Measurements from ENCODE around the gene CHTOP.
A peak's percentile ranks its signal among the peaks of the same experiment; 100 is the strongest.

CHTOP gene

DNA sequence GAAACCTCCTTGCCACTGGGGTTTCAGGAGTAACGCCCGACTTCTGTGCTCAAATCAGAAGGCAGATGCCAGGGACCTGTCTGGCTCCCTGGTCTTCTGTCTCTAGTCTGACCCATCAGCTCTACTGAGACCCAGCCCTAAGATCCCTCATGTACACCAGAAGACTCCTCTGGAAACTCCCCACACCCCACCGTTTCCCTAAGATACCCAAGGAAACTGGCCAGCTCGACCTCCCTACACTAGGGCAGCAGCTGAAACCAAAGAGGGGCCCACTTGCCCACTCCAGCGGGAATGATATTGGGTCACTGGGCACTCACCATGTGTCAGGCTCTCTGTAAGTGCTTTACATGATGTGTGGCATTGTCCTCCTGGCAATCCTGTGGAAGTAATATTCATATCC, 20.5 kb upstream of the CHTOP start:
- DNase-seq: no peak

DNA sequence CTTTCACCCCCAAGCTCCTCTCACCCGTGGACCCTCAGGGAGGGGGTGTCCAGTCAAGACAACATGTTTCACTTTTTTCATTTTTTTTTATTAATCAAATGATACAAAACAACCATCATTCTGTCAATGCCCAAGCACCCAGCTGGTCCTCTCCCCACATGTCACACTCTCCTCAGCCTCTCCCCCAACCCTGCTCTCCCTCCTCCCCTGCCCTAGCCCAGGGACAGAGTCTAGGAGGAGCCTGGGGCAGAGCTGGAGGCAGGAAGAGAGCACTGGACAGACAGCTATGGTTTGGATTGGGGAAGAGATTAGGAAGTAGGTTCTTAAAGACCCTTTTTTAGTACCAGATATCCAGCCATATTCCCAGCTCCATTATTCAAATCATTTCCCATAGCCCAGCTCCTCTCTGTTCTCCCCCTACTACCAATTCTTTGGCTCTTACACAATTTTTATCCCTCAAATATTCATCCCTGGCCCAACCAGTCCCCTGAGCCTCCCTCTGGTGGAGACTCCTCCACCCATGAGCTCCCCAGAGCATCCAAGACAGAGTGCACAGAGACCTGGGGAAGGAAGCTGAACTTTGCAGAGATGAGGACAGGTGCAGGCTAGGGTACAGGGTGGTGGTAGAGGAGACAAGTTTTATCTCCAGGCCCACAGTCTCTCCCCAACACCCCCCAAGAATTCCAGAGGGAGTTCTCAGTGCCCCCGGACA, 19.5 kb upstream of the CHTOP start:
- no peak for DNase-seq

DNA sequence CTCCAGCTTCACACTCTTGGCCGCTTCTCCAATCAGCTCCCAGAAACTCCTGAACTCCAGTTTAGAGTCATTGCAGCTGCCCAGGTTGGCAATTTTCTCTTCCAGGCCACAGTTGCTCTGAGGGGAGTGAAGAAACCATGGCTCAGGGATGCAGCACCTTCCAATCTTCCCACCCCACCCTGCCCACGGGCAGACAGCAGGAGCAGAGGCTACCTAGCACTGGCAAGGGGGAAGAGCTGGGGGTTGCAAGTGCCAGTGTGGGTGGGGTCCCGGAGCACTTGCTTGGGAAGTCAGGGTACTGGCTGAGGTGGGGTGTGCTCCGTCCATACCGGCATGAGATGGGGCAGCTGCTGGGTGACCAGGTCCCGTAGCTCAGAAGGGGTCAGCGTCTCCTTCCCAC, 19.0 kb upstream of the CHTOP start:
- no peak for DNase-seq

DNA sequence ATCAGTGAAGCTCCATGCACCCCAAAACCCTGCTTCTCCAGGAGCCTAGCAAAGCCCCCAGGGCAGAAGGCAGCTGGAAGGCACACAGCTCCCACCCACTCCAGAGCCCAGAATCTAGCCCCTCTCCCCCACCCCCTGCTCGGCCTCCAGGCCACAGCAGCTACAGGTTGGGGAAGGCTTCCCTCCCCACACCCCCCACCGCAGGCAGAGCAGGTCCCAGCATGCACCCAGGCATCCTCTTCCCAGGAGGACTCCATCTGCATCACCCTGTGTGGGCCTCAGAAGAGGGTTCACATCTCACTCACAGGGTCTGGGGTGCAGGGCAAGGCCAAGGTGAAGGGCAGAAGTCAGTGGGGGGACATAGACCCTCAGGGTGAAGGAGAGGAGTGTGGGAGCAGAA, 18.5 kb upstream of the CHTOP start:
- no peak for DNase-seq

DNA sequence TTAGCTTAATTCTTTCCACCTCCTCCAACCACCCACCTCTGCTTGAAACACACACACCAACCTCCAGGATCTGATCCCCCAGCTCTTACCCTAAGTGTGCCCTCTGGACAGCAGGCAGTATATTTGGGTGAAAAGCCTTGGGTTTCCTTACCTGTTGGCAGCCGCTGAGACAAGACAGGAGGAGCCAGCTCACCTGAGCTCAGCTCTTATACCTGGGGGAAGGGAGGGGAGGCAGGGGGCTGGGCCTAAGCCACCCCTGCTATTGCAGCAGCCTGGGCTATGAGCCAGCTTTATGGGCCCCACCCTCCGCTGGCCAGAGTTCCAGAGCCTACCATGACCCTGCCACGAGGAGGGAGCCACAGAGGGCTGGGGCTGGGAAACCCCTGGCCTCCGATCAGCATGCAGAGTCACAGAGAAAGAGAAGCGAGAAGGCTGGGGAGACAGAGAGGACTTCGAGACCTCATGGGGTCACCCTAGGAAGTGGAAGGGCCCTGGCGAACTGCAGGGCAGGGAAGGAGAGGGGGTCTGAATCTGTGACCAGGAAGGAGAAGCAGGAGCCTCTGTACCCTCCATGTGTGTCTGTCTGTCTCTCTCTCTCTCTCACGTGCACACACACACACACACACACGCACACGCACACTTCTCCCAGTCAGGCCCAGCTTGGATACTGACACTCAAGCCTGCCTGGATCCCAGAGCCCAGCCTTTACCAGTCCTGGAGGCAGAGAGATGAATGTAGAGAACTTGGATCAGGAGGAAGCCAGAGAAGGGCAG, 17.5 kb upstream of the CHTOP start, which contains the start of gene S100A14:
TSS of gene S100A14 (minus strand) at position 182 of the 773 bp plus-strand sequence. CDS start 467 bp downstream, outside the sequence.
- DNase-seq: no peak

DNA sequence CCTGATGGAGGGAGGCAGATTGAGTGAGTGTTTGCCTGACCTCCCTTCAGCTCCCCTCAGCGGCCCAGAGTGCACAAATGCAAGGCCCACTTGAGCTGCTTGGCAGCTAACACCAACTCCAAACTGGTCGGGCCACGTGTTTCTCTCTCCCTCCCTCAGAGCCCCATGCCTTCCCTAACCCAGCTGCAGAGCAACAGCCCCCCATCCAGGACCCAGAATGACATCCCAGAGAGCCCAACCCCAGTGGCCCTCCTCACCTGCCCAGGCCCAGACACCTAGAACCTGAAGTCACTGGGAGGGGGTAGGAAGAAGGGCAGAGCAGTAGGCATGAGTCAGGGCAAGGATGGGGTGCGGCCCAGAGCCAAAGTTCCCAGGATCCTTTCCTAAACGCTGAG, 17.0 kb upstream of the CHTOP start:
- DNase-seq: no peak

DNA sequence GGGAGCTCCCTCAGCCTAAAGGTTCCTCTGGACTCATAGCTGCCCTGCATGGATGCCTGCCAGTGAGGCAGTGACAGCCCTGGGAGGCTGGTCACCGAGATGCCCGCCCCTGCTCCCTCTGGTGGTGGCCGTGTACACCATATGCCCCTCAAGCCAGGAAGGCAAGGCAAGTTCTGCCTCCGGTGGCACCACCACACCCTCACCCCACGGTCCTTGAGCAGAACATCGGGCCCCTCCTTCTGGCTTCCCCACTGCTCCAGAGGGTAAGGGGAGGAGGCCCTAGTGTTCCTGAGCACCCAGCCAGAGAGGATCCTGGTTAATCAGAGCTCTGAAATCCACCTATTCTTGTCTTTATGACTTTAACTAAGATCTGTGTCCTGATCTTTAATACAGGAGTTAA, 16.2 kb upstream of the CHTOP start:
- DNase-seq: no peak

DNA sequence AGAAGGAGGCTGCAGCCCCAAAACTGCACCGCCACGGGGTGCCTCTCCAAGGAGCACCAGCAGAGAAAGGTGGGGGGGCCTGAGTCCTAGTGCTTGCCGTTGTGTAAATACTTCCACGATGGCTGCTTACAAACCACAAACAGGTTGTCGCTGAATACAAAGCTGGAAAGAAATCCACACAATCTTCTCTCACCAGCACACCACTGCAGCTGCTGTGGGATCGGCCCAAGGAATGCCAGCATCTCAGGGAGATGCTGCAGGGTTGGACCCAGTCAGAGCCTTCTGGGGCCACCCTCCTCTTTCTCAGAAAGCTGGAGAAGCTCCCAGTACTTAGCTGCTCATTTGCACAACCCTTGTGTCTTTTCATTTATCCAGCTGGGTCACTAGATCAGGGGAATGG, 14.7 kb upstream of the CHTOP start:
- DNase-seq: no peak

DNA sequence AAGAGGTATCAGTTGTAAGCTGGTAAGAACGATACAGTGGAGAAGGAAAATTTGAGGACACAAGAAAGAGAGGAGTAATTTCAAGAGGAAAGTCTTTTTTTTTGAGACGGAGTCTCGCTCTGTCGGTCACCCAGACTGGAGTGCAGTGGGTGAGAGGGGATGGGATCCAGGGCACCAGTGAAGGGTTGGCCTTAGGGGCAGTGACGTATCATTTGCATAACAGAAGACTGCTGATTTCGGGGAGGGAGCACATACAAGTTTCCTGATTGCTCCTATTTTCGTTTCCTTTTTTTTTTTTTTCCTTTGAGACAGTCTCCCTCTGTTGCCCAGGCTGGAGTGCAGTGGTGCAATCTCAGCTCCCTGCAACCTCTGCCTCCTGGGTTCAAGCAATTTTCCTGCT, 10.8 kb upstream of the CHTOP start:
- no peak for DNase-seq

DNA sequence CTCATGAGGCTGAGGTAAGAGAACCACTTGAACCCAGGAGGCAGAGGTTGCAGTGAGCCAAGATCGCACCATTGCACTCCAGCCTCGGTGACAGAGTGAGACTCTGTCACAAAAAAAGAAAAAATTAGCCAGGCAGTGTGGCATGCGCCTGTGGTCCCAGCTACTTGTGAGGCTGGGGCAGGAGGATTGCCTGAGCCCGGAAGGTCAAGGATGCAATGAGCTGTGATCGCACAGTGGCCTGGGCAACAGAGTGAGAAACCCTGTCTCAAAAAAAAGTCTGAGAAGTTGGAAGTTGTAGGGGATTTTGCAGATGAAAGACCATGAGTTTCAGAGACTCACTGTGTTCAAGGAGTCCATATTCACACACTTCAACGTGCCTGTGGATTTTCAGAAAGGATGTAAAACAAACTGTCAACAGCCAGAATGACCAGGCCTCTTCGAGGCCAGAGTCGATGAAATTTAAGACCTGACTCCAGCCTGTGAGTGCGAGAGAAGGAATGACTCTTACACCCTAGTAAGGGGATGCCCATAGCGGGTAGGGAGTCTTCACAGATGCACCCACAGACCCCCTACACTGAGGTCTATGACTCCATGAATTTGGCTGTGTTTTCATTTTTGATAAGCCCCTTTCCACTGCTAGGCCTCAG, 8.8 kb upstream of the CHTOP start:
- DNase-seq: no peak

DNA sequence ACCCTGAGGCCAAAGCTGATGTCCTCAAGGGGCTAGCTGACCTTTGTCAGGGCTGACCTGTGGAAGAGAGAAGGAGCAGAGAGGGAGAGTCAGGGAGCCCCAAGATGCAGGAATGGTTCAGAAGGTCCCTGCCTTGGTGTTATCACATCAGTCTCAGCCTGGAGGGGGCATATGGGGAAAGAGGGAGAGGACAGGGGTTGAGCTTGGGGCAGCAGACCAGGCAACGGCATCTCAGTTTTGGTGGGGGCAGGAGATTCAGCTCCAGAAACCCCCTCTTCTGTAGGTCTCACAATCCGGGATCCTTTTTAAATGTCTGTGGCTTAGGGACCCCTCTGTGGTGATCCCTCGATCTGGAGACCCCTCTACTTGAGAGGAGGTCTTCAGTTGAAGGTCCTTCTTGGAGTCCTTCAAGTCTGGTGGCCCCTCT, 7.4 kb upstream of the CHTOP start:
- DNase-seq: no peak

DNA sequence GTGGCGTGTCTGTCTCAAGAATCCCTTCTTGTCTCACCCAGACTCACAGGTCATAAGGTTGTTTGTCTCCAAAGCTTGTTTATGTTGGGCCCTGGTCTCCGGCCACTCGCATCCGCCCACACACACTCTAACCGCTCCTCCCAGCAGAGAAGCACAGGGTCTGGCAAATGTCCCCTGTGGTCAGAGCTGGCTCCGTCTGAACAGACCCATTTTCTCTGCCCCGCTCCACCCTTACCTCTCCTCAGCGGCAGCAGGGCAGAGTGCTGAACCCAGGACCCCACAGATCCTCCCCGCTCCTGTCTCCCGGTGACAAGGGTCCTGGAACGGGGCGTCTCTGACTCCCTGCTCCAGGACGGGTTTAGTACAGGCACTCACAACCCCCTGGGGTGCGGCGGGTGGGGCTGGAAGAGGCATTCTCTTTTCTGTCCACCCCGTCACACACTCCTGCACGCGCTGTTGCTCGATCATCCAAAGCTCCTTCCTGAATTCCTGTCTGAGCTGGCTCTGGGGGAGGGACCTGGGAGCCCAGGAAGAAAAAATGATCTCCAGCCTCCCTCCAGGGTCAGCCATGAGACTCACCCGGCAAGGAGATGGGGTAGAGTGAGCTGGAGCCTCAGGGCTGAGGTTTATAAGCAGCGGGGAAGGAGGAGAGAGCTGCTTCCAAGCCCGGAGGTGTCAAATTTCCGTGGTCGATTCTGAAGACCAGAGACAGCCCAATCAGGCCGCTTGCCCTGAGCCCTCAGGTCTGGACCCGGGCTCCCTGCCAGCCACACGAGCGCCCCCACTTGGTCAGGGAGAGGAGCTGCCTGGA, 6.8 kb upstream of the CHTOP start, which contains the start of gene S100A13:
TSS of gene S100A13 (minus strand) at position 602 of the 811 bp plus-strand sequence. CDS start 1,033 bp downstream, outside the sequence.
- peak; percentile 86 for DNase-seq

DNA sequence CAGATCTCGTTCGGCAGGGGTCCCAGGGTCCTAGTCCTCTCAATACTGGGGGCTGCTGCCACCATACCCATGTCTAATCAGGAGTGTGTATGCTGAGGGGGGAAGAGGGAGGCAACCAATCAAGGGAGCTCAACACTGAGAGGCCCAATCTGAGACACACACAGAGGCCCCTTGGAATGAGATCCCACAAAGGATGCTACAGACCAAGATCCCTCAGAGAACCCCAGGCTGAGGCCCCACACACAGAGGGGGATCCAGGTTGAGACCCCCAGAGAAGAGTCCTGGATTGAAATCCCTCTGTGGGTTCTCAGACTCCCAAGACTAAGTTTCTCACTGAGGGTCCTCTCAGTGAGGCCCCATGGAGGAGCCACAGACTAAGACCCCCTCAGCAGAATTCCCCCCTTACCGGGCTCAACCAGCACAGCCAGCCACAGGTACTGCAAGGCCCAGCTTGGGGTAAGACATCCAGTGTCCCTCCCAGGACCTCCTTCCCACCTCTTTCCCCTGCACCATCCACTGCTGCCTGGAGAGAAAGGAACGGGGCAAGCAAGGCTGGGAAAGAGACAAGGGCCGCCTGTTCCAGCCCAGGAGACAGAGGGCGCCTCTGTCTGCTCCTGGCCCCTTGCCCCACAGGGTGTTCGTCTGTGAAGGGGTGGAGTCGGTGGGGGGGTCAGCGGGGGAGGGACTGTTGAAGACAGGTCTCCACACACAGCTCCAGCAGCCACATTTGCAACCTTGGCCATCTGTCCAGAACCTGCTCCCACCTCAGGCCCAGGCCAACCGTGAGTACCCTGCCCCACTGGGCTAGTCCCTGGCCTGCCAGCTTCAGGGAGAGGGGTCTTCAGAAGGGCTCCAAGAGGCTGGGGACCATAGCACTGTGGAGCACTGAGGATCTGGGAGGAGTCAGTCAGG, 5.9 kb upstream of the CHTOP start, which contains the start of gene S100A1:
TSS of gene S100A1 (plus strand) at position 720 of the 912 bp plus-strand sequence. CDS start 2,088 bp downstream, outside the sequence.
- no peak for DNase-seq

DNA sequence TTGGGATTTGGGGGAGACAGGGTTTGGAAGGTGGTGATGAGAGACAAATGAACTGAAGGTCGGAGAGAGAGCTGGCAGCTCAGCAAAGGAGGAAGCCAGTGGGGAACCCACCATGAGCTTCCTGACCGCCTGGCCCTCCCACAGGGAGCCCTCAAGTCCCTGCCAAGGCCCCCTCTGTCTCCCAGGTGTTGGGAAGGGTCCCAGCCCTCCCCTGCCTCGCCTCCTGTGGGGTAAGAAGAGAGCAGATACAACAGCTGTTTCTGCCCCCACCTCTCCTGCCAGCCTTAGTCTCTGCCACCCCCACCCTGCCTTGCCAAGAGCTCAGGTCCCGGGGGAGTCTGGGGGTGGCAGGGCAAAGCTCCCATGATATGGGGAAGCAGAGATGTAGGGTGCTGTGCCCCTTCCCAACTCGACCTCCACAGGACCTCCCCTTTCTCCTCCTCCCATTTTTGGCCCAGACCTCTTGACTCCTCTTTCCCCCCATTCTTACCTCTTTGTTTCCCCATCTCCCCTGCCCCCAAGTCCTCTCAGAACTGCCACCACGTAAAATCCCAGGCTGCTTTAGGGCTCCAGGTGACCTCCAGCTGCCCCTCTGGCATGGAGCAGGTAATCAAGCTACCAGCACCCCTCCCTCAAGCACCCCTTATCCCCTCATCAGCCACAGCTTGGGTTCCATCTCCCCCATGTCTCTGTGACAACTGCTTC, 5.1 kb upstream of the CHTOP start:
- no peak for DNase-seq

DNA sequence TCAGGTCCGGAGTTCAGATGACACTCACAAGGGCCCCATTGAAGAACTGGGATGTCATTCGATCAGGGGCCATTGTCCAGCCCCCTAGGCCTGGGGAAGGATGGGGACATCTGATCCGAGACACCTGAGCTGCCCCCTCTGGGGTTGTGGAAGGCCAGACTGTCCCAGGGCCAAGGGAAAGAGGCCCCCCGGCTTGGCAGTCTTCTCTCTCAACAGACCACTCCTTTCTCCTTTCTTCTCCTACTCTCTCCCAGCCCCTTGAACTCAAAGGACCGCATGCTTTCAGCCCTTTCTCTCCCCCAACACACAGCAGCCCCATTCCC, 4.6 kb upstream of the CHTOP start:
- DNase-seq: no peak

DNA sequence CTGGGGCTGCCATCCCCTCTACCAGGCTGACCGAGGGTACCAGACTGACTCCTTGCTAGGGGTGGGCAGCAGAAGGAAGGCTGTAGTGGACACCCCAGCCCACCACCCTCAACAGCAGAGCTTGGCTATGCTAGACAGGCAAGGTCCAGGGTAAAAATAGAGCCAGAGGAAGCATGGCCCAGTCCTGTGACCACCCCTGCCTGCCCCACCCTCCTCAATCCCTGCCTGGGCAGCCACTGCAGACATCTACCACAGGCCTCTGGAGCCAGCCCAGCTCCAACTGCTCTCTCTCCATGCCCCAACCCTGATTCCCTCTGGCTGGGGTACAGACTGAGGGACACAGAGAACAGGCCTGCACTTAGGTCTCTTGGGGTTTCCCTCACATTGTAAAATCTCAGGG, 3.9 kb upstream of the CHTOP start:
- DNase-seq: no peak

DNA sequence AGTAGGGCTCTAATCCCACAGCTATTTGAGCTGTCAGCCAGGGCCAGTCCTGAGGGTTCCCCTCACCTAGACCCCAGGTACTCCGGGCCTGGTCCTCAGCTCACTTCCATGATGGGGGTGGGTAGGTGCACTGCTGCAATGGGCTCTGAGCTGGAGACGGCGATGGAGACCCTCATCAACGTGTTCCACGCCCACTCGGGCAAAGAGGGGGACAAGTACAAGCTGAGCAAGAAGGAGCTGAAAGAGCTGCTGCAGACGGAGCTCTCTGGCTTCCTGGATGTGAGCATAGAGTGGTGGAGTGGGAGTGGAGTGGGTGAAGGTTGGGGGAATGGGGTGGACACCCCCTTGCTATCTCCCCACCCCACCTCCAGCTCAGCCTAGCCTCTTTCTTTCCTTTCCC, 3.5 kb upstream of the CHTOP start:
- DNase-seq: no peak

DNA sequence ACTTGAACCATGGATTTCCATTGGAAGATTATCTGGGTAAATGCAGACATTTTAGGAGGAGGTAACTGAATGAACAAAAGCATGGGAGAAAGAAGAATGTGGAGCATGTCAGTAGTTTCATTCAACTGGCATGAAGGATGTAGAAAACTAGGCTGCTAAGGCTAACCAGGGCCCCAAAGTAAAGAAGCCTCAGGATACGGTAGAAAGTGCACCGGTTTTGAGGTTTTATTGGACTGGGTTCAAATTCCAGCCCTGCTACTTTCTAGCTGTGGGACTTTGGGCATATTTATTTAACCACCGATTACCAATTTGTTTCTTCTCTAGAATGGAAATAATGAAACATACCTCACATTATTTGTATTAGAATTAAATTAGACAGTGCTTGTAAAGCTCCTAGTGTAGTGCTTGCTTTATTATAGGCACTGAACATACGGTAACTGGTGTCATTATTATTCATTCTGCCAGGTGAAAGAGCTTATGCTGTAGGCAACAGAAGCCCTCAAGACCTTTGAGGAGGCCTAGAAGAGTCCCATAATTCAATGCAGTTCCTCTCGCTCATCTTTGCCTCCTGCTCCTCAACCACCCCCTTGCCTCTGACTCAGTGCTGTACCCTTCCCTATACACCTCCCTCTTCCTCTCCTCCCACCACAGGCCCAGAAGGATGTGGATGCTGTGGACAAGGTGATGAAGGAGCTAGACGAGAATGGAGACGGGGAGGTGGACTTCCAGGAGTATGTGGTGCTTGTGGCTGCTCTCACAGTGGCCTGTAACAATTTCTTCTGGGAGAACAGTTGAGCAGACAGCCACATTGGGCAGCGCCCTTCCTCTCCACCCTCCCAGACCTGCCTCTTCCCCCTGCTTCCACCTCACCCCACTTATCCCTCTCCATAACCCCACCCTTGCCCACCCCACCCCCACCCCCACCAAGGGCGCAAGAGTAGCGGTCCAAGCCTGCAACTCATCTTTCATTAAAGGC, 2.5 kb upstream of the CHTOP start:
- DNase-seq: no peak

DNA sequence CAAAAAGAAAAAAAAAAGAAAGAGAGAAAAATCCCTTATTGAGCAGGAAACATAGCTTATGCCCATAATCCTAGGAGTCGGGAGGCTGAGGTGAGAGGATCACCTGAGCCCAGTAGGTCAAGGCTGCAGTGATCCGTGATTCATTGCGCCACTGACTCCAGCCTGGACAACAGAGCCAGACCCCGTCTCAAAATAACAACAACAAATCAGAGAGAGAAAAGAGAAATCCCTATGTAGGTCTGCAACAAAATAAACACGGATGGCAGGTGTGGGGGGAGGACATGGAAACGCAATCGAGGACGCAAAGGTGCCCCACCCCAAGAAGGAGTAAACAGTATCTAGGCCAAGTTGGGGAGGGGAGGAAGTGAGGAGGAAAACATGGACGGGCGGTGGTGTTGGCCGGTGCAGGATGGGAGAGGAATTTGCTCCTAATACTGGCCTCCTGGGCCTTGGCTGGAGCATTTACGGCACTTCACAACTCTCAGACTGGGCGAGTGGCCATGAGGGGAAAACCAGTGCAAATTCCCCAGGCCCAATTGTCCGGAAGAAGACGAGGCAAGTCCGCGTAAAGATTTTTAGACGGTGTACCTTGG, 609 bp upstream of the CHTOP start:
- DNase-seq: no peak

DNA sequence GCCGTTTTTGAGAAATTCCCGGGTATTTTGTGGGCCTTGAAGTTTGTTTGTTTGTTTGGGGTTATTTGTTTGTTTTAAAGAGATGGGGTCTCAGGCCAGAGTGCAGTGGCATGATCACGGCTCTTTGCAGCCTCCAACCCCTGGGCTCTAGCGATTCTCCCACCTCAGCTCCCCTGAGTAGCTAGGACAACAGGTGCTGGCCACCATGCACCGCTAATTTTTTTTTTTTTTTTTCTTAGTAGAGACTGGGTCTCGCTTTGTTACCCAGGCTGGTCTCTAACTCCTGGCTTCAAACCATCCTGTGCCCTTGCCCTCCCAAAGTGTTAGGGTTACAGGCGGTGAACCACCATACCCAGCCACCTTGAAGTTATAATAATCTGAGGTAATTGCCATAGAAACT, 2.0 kb downstream of the CHTOP start:
- no peak for DNase-seq
